Epithelial cell of prostate (primary cell): ENCODE data around the gene OTULINL.
"Not testable (repeated sequence)": the region's sequence is repeated elsewhere in the genome, so short reads cannot be mapped to it uniquely, and the experiment has no call there.

Source experiments
- DNase-seq: peaks from one replicate; pipeline ENCODE4 v3.0.0-alpha.2; 2011; ENCODE audit warnings: low read depth, low spot score
- H3K27ac ChIP-seq: fragments of 450-650 bp; 2 replicates; pipeline ENCODE4 v1.5.1; 2017; ENCODE audit warnings: mild to moderate bottlenecking

OTULINL gene

GRCh38 chr5:14581106-14581890, at the start of gene OTULINL:
OTULINL (plus strand) TSS chr5:14581792; CDS start chr5:14581895, 103 bp downstream.
- no peak within 1 kb of the TSS for H3K27ac ChIP-seq

GRCh38 chr5:14532180-14532579, 49.4 kb upstream of the OTULINL start:
- no peak for DNase-seq
- H3K27ac ChIP-seq = no peak overlapping the region

More at GRCh38 chr5:14581106-14581890, at the start of gene OTULINL:
- no peak for DNase-seq

- no peak overlapping the region for H3K27ac ChIP-seq
- no peak for DNase-seq
Observed at GRCh38 chr5:14534773-14535172, 46.8 kb upstream of the OTULINL start.

- DNase-seq = no peak
- H3K27ac ChIP-seq = no peak overlapping the region
Observed at GRCh38 chr5:14545308-14545707, 36.3 kb upstream of the OTULINL start.

- DNase-seq = no peak
Observed at GRCh38 chr5:14545862-14546261, 35.7 kb upstream of the OTULINL start.

GRCh38 chr5:14547666-14548065, 33.9 kb upstream of the OTULINL start:
- no peak overlapping the region for H3K27ac ChIP-seq
- DNase-seq = no peak

More at GRCh38 chr5:14545862-14546261, 35.7 kb upstream of the OTULINL start:
- H3K27ac ChIP-seq = no peak overlapping the region

GRCh38 chr5:14551211-14551610, 30.4 kb upstream of the OTULINL start:
- DNase-seq = no peak
- H3K27ac ChIP-seq = no peak overlapping the region

- no peak for DNase-seq
Observed at GRCh38 chr5:14552017-14552416, 29.6 kb upstream of the OTULINL start.

GRCh38 chr5:14554288-14554687, 27.3 kb upstream of the OTULINL start:
- H3K27ac ChIP-seq, DNase-seq: not testable (repeated sequence)

More at GRCh38 chr5:14552017-14552416, 29.6 kb upstream of the OTULINL start:
- H3K27ac ChIP-seq = no peak overlapping the region

- DNase-seq = no peak
- H3K27ac ChIP-seq = no peak overlapping the region
Observed at GRCh38 chr5:14556015-14556414, 25.6 kb upstream of the OTULINL start.

GRCh38 chr5:14557203-14557770, 24.3 kb upstream of the OTULINL start:
- H3K27ac ChIP-seq = no peak overlapping the region
- no peak for DNase-seq

- H3K27ac ChIP-seq = no peak overlapping the region
- DNase-seq = no peak
Observed at GRCh38 chr5:14557791-14558415, 23.7 kb upstream of the OTULINL start.

GRCh38 chr5:14560091-14560595, 21.4 kb upstream of the OTULINL start:
- no peak overlapping the region for H3K27ac ChIP-seq
- no peak for DNase-seq

GRCh38 chr5:14561741-14562140, 19.9 kb upstream of the OTULINL start:
- DNase-seq = no peak
- no peak overlapping the region for H3K27ac ChIP-seq

- DNase-seq = no peak
- no peak overlapping the region for H3K27ac ChIP-seq
Observed at GRCh38 chr5:14568333-14568732, 13.3 kb upstream of the OTULINL start.

- H3K27ac ChIP-seq = peak overlapping the region; percentile 24
- peak; percentile 24 for DNase-seq
Observed at GRCh38 chr5:14569948-14570691, 11.5 kb upstream of the OTULINL start.

GRCh38 chr5:14571901-14572300, 9.7 kb upstream of the OTULINL start:
- no peak overlapping the region for H3K27ac ChIP-seq
- DNase-seq = no peak

- DNase-seq = no peak
- no peak overlapping the region for H3K27ac ChIP-seq
Observed at GRCh38 chr5:14572385-14572784, 9.2 kb upstream of the OTULINL start.

- H3K27ac ChIP-seq = no peak overlapping the region
- no peak for DNase-seq
Observed at GRCh38 chr5:14572836-14573235, 8.8 kb upstream of the OTULINL start.

GRCh38 chr5:14574096-14574495, 7.5 kb upstream of the OTULINL start:
- H3K27ac ChIP-seq = no peak overlapping the region
- DNase-seq = no peak
